Vagina (tissue), 2 donors: ENCODE results near the gene MUC4. TPM values are rescaled to one million over a fixed set of nuclear protein-coding genes. Genes with fewer than 3 reads are reported as not detected.

Source experiments
- DNase-seq, 2 donors: peaks; one replicate each; pipeline ENCODE4 v3.0.0-alpha.2; 2017; ENCODE audit errors: extremely low spot score in 2 of 2
- H3K27ac ChIP-seq: fragments of 200-600 bp; sonication (generic); one replicate; pipeline ENCODE4 v1.5.1; 2019
- H3K27me3 ChIP-seq: fragments of 200-600 bp; sonication (generic); one replicate; pipeline ENCODE4 v1.5.1; 2019
- H3K36me3 ChIP-seq, 2 donors: fragments of 200-600 bp; sonication (generic); one replicate each; pipeline ENCODE4 v1.5.1; 2017 to 2019
- H3K4me1 ChIP-seq: fragments of 200-600 bp; sonication (generic); one replicate; pipeline ENCODE4 v1.5.1; 2019
- H3K4me3 ChIP-seq, 2 donors: fragments of 200-600 bp; sonication (generic); 1 replicate in 1 of 2; 2 replicates in 1 of 2; pipeline ENCODE4 v1.5.1; 2016 to 2019
- H3K9me3 ChIP-seq: fragments of 200-600 bp; sonication (generic); one replicate; pipeline ENCODE4 v1.5.1; 2019
- CTCF ChIP-seq, 3 experiments: fragments of 450-650 bp in 2 of 3; fragments of 200-600 bp in 1 of 3; sonication (generic) in 1 of 3; IDR thresholded peaks; one replicate each; pipeline ENCODE4 v1.5.1; 2017 to 2019; ENCODE audit warnings: antibody characterized with exemption in 3 of 3, mild to moderate bottlenecking in 2 of 3, moderate library complexity in 2 of 3
- POLR2A ChIP-seq, 2 donors: fragments of 450-650 bp; IDR thresholded peaks; one replicate each; pipeline ENCODE4 v1.6.1; 2017; ENCODE audit warnings: antibody characterized with exemption in 2 of 2, mild to moderate bottlenecking in 2 of 2, moderate library complexity in 2 of 2
- POLR2AphosphoS5 ChIP-seq, 2 donors: sonication (generic); formaldehyde crosslinking; IDR thresholded peaks; one replicate each; pipeline ENCODE4 v1.9.0; 2017; ENCODE audit warnings: antibody characterized with exemption in 2 of 2, mild to moderate bottlenecking in 2 of 2, low read depth in 1 of 2; ENCODE audit not compliant: insufficient read depth in 1 of 2
- intact Hi-C: fragments of 100-400 bp; cut with DNase I; formaldehyde crosslinking; loops from one replicate; pipeline ENCODE4 v1.15.1; 2023
- total RNA-seq: library from RNA; depleted of rRNA; stranded (reverse); fragments of >200 nt; gene quantifications from one replicate; pipeline ENCODE4 v1.2.3, GENCODE V29; 2016

MUC4 gene
- total RNA-seq, 1 donor from 2014 or later, result 36.1 TPM

DNA sequence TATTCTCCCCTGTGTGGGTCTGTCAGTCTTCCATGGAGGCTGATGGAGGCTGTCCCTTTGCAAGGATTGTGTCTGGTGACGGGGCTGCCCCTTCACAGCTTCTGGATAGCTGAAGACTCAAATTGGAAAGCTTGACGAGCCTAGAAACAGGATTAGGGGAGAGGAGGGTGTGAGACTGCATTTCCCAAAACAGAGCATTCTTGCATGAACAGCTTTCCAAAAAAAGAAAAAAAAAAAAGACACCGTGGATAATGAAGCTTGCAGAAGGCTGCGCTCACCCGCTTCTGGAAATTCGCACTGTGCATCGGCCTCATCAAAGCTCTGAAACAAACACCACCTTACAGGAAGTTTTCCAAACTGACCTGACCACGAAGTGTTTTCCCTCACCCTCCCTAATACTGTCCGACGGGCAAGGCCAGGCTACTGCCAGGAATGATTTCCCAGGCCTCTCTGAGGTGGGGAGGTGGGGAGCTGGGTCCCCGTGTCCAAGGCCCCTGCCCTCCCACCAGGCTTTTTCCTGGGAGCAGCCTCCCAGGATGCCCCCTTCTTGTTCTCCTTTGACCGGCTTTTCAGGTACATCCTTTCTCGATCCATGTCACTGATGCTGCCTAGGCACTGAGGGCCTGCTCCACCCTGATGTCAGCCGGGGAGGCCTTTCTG is 24.9 kb upstream of the MUC4 start:
- no peak overlapping the region for H3K4me3 ChIP-seq
- no peaks in the 10 kb centered on the region for H3K27me3 ChIP-seq
- H3K36me3 ChIP-seq, result no peaks in the 10 kb centered on the region
- H3K27ac ChIP-seq, result no peak overlapping the region
- H3K9me3 ChIP-seq, result no peaks in the 10 kb centered on the region
- no peak for DNase-seq
- H3K4me1 ChIP-seq, result no peaks in the 10 kb centered on the region
- intact Hi-C loops, result no loop called here
- TF ChIP-seq POLR2A (IDR thresholded peaks at IDR 0.05) (no peak), POLR2AphosphoS5 (IDR thresholded peaks at IDR 0.05; ENCODE audit: insufficient read depth in 1 of 2, low read depth in 1 of 2) (no peak), CTCF (IDR thresholded peaks at IDR 0.05) (no peak)

DNA sequence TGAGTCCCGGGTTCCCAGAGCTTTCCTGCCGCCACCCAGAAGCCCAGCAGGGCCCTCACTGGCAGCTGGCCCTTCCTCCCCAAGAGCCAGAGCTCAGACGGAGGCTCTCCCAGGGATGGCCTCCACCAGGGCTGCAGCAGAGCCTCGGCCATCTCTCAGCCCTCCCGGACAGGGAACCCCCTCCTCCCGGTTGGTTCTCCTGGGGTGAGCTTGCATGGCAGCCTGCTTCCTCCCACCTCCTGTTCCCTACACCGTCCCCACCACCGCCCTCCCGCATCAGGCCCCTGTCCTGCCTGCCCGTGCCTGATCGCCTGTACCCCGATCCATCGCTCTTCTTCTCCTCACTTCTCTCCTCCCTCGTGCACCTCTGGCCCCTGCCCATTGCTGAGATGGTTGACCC is 24.1 kb upstream of the MUC4 start:
- Histone ChIP-seq H3K27ac (no peak overlapping the region), H3K4me3 (no peak overlapping the region), H3K4me1 (no peaks in the 10 kb centered on the region), H3K9me3 (no peaks in the 10 kb centered on the region), H3K36me3 (no peaks in the 10 kb centered on the region), H3K27me3 (no peaks in the 10 kb centered on the region)
- TF ChIP-seq POLR2A (IDR thresholded peaks at IDR 0.05) (no peak), POLR2AphosphoS5 (IDR thresholded peaks at IDR 0.05; ENCODE audit: insufficient read depth in 1 of 2, low read depth in 1 of 2) (no peak), CTCF (IDR thresholded peaks at IDR 0.05) (no peak)
- intact Hi-C loops, result no loop called here
- DNase-seq, result no peak

DNA sequence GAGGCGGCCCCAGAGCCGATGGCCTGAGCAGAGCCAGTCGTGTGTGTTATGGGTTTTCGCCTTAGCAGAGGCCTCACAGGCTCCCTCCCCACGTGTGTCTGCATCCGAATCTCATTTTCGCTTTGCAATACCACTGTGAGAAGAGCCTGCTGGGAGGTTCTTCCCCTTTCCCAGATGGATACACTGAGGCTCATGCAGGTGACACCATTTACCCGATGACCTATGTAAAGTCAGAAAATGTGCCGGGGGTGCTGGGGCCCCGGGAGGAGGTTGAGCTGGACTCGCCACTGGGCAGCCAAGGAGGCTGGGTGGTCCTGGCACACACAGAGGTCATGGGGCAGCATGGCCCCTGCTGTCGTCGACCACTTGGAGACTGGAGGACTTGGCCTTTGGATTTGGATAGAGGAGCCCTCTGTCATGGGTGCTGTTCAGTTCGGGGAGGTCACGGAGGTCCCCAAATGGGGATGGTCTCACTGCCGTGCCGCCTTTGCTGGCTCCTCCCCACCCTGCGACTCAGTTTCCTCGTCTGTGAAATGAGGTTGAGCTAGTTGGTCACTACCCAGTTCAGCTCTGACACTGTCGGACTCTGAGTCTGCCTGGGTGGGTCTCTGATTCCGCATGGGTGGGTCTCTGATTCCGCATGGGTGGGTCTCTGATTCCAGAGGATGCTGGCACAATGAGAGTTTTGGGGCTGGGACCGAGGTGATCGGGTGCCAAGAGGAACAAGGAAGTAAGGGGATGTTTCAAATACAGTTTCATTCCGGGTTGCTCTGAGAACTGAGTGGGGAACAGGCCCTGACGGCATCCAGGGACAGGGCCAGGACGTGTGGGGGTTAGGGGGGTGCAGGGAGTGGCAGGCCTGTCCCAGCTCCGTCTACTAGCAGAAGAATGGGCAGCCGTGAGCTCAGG is 23.2 kb upstream of the MUC4 start:
- Histone ChIP-seq H3K27me3 (no peaks in the 10 kb centered on the region), H3K27ac (no peak overlapping the region), H3K9me3 (no peaks in the 10 kb centered on the region), H3K4me3 (no peak overlapping the region), H3K36me3 (no peaks in the 10 kb centered on the region), H3K4me1 (no peaks in the 10 kb centered on the region)
- DNase-seq, result no peak
- intact Hi-C loops, result no loop called here
- TF ChIP-seq POLR2AphosphoS5 (IDR thresholded peaks at IDR 0.05; ENCODE audit: insufficient read depth in 1 of 2, low read depth in 1 of 2) (no peak), POLR2A (IDR thresholded peaks at IDR 0.05) (no peak), CTCF (IDR thresholded peaks at IDR 0.05) (no peak)

GRCh38 chr3:195829897-195830254 is 18.1 kb upstream of the MUC4 start:
- no peaks in the 10 kb centered on the region for H3K4me1 ChIP-seq
- no peak for DNase-seq
- TF ChIP-seq CTCF (IDR thresholded peaks at IDR 0.05) (no peak), POLR2AphosphoS5 (IDR thresholded peaks at IDR 0.05; ENCODE audit: insufficient read depth in 1 of 2, low read depth in 1 of 2) (no peak), POLR2A (IDR thresholded peaks at IDR 0.05) (no peak)
- no peak overlapping the region for H3K4me3 ChIP-seq
- intact Hi-C loops, result no loop called here
- H3K36me3 ChIP-seq, result no peaks in the 10 kb centered on the region
- H3K9me3 ChIP-seq, result no peaks in the 10 kb centered on the region
- no peaks in the 10 kb centered on the region for H3K27me3 ChIP-seq
- H3K27ac ChIP-seq, result no peak overlapping the region

DNA sequence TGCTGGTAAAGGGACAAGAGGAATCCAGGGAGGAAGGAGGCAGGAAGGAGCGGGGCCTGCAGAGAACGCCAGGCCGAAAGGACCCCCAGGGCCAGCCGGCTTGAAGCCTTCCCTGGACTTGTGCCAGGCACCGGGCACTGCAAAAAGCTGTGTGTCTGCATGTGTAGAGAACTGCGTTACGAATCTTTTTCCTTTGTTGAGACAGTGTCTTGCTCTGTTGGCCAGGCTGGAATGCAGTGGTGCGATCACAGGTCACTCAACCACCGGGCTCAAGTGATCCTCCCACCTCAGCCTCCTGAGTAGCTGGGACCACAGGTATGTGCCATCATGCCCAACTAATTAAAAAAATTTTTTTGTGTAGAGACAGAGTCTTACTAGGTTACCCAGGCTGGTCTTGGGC is 17.0 kb upstream of the MUC4 start:
- Histone ChIP-seq H3K4me1 (no peaks in the 10 kb centered on the region), H3K27me3 (no peaks in the 10 kb centered on the region), H3K27ac (no peak overlapping the region), H3K9me3 (no peaks in the 10 kb centered on the region), H3K4me3 (no peak overlapping the region), H3K36me3 (no peaks in the 10 kb centered on the region)
- intact Hi-C loops, result no loop called here
- TF ChIP-seq POLR2A (IDR thresholded peaks at IDR 0.05) (no peak), POLR2AphosphoS5 (IDR thresholded peaks at IDR 0.05; ENCODE audit: insufficient read depth in 1 of 2, low read depth in 1 of 2) (no peak)
- DNase-seq, result no peak
